DOHH2 (cell line): ENCODE data around the gene ANKHD1.

Source experiments
- CTCF ChIP-seq: fragments of 200-600 bp; sonication (generic); IDR thresholded peaks from one replicate; pipeline ENCODE4 v1.5.1; 2014; ENCODE audit warnings: antibody characterized with exemption, mild to moderate bottlenecking, low read depth, low read length; ENCODE audit not compliant: poor library complexity, severe bottlenecking
- EZH2phosphoT487 ChIP-seq: fragments of 200-600 bp; sonication (generic); IDR thresholded peaks from 2 replicates; pipeline ENCODE4 v1.6.1; 2017; ENCODE audit warnings: borderline replicate concordance, mild to moderate bottlenecking, antibody characterized with exemption, low read length, moderate library complexity, mixed read lengths

DNA sequence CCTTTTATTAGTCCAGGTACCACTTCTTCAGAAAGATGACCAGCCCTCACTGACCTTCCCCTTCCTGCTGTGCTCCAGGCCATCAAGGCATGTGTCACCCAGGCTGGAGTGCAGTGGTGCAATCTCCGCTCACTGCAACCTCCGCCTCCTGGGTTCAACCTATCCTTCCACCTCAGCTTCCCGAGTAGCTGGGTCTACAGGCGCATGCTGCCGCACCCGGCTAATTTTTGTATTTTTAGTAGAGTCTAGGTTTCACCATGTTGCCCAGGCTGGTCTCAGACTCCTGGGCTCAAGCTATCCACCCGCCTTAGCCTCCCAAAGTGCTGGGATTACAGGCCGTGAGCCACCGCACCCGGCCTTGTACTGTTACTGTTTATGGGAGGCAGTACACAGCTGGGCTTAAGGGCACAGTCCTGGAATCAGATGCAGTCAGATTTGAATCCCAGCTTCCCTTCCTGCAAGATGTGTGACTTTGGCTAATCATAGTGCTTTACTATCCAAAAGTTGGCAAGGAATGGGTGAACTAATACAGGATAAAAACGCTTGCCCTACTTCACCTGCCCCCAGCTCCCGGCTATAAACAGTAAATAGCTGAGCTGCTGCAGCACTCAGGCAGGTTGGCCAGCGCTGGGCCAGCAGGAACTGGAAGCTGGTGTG lies 145.3 kb downstream of the ANKHD1 start:
- TF ChIP-seq CTCF (no peak), EZH2phosphoT487 (no peak)
